Keratinocyte (primary cell): ENCODE results near the gene PRKAG2.

Source experiments
- CTCF ChIP-seq, 3 experiments: IDR thresholded peaks in 1 of 3; conservative IDR thresholded peaks in 1 of 3; optimal IDR thresholded peaks in 1 of 3; 2 replicates in 2 of 3; 3 replicates in 1 of 3; pipeline versions ENCODE3 to v1.5.1; 2011; ENCODE audit warnings: low read length in 3 of 3, mild to moderate bottlenecking in 3 of 3, moderate library complexity in 2 of 3, control low read depth in 1 of 3, inconsistent platforms in 1 of 3; ENCODE audit not compliant: insufficient read depth in 2 of 3; ENCODE audit errors: extremely low read depth in 1 of 3
- EZH2 ChIP-seq: IDR thresholded peaks from one replicate; pipeline ENCODE4 v1.6.1; 2012; ENCODE audit warnings: inconsistent platforms, mild to moderate bottlenecking, low read length, moderate library complexity

- TF ChIP-seq CTCF (optimal IDR thresholded peaks at IDR 0.05 in 1 of 3, IDR thresholded peaks at IDR 0.05 in 1 of 3, conservative IDR thresholded peaks at IDR 0.05 in 1 of 3; ENCODE audit: extremely low read depth in 1 of 3, insufficient read depth in 2 of 3, low read length in 3 of 3) (no peak), EZH2 (no peak)
Observed at GRCh38 chr7:151821806-151822540, 54.9 kb downstream of the PRKAG2 start.
